Glutamatergic neuron (in vitro differentiated cells): ENCODE data around the gene IMMP2L. TPM values are rescaled to one million over a fixed set of nuclear protein-coding genes. Genes with fewer than 3 reads are reported as not detected.

Experiments
- DNase-seq: peaks from one replicate; pipeline ENCODE4 v3.0.0; 2022
- H3K27ac Mint-ChIP-seq: one replicate; pipeline ENCODE4 v1.8.0; 2020; ENCODE audit warnings: mild to moderate bottlenecking, mixed read lengths, inconsistent platforms; ENCODE audit not compliant: unreplicated experiment
- H3K27me3 Mint-ChIP-seq: one replicate; pipeline ENCODE4 v1.8.0; 2020; ENCODE audit warnings: mild to moderate bottlenecking, moderate library complexity, mixed read lengths, inconsistent platforms; ENCODE audit not compliant: unreplicated experiment
- H3K36me3 Mint-ChIP-seq: one replicate; pipeline ENCODE4 v1.8.0; 2020; ENCODE audit warnings: mild to moderate bottlenecking, mixed read lengths, inconsistent platforms; ENCODE audit not compliant: unreplicated experiment
- H3K4me1 Mint-ChIP-seq: one replicate; pipeline ENCODE4 v1.8.0; 2020; ENCODE audit warnings: mild to moderate bottlenecking, low read depth, mixed read lengths, inconsistent platforms; ENCODE audit not compliant: unreplicated experiment
- H3K4me3 Mint-ChIP-seq: one replicate; pipeline ENCODE4 v1.8.0; 2020; ENCODE audit warnings: mild to moderate bottlenecking, mixed read lengths, inconsistent platforms; ENCODE audit not compliant: unreplicated experiment
- H3K9me3 Mint-ChIP-seq: one replicate; pipeline ENCODE4 v1.8.0; 2020; ENCODE audit warnings: mild to moderate bottlenecking, moderate library complexity, mixed read lengths, inconsistent platforms; ENCODE audit not compliant: unreplicated experiment
- total RNA-seq: library from RNA; stranded (reverse); fragmentation: NEBNext Ultra II Directional; extraction: Animal tissue kit (Norgen Biotek cat#: 25700); gene quantifications from one replicate; pipeline ENCODE4 v1.2.1, GENCODE V29; 2021; ENCODE audit not compliant: unreplicated experiment
- TF ChIP-seq, protein P1 (sequence below): fragments of 200-600 bp; sonication (generic); IDR thresholded peaks from one replicate; pipeline ENCODE4 v1.5.0; 2021; ENCODE audit not compliant: partially characterized antibody, unreplicated experiment

IMMP2L gene
- total RNA-seq, 1 donor from 2014 or later = 9.6 TPM

DNA sequence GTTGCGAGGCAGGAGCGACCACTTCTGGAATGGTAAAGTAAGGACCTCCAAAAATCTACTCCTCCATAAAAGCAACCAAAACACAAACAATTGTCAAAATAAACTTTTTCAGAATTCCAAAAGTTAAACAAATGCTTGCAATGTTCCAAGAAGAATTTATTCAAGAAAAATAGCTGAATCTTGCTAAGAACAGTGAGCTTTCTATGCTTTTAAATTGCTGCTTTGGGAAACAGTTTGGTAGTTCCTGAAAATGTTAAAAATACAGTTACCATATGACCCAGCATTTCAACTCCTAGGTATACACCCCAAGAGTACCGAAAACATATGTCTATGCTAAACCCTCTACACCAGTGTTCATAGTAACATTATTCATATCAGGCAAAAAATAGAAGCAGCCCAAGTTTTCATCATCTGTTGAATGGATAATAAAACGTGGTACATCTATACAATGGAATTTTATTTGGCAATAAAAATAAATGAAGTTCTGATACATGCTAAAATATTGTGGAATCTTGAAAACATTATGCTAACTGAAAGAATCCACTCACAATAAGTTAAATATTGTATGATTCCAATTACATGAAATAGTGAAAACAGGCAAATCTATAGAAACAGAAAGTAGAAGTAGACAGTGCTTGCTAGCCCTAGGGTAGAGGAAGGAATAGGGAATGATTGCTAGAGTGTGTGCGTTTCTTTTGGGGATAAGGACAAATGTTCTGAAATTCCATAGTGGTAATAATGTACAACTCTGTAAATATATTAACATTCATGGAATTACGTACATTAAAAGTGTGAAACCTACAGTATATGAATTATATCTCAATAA is 414.4 kb downstream of the IMMP2L start:
- no peaks in the 10 kb centered on the region for H3K9me3 Mint-ChIP-seq
- H3K4me3 Mint-ChIP-seq = no peak overlapping the region
- H3K4me1 Mint-ChIP-seq = no peaks in the 10 kb centered on the region
- DNase-seq = no peak
- TF ChIP-seq, protein P1, sequence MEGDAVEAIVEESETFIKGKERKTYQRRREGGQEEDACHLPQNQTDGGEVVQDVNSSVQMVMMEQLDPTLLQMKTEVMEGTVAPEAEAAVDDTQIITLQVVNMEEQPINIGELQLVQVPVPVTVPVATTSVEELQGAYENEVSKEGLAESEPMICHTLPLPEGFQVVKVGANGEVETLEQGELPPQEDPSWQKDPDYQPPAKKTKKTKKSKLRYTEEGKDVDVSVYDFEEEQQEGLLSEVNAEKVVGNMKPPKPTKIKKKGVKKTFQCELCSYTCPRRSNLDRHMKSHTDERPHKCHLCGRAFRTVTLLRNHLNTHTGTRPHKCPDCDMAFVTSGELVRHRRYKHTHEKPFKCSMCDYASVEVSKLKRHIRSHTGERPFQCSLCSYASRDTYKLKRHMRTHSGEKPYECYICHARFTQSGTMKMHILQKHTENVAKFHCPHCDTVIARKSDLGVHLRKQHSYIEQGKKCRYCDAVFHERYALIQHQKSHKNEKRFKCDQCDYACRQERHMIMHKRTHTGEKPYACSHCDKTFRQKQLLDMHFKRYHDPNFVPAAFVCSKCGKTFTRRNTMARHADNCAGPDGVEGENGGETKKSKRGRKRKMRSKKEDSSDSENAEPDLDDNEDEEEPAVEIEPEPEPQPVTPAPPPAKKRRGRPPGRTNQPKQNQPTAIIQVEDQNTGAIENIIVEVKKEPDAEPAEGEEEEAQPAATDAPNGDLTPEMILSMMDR = no peak
- H3K27ac Mint-ChIP-seq = no peak overlapping the region
- H3K36me3 Mint-ChIP-seq = no peaks in the 10 kb centered on the region
- no peaks in the 10 kb centered on the region for H3K27me3 Mint-ChIP-seq

DNA sequence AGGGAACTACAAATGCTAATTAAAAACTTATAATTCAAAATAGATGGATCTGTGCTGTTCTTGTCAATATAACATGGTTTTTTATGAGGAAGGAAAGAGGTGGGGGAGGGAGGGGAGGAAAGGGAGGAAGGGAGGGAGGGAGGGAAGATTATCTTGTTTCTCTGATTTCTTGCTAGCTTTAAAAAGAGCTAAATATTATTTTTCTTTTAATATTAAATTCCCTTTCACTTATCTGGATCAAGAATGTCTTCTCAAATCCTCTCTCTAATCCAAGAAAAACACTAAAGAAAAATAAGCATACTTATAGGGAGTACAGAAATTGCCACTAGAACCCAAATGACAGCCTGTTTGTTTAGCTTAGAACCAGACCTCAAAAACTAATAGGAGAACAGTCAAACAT is 416.2 kb downstream of the IMMP2L start:
- H3K4me3 Mint-ChIP-seq = no peak overlapping the region
- no peaks in the 10 kb centered on the region for H3K4me1 Mint-ChIP-seq
- H3K36me3 Mint-ChIP-seq = no peaks in the 10 kb centered on the region
- TF ChIP-seq, protein P1 = no peak
- H3K9me3 Mint-ChIP-seq = no peaks in the 10 kb centered on the region
- H3K27ac Mint-ChIP-seq = no peak overlapping the region
- H3K27me3 Mint-ChIP-seq = no peaks in the 10 kb centered on the region
- no peak for DNase-seq

- no peak for DNase-seq
- no peaks in the 10 kb centered on the region for H3K36me3 Mint-ChIP-seq
- no peak overlapping the region for H3K27ac Mint-ChIP-seq
- no peaks in the 10 kb centered on the region for H3K9me3 Mint-ChIP-seq
- H3K4me3 Mint-ChIP-seq = no peak overlapping the region
- H3K4me1 Mint-ChIP-seq = no peaks in the 10 kb centered on the region
- TF ChIP-seq, protein P1 = no peak
- H3K27me3 Mint-ChIP-seq = no peaks in the 10 kb centered on the region
These were observed 416.8 kb downstream of the IMMP2L start for GRCh38 chr7:111145472-111145871.

GRCh38 chr7:111140091-111140865 is 422.0 kb downstream of the IMMP2L start:
- Mint-ChIP-seq H3K4me1 (no peaks in the 10 kb centered on the region), H3K36me3 (no peaks in the 10 kb centered on the region), H3K27me3 (no peaks in the 10 kb centered on the region), H3K27ac (no peak overlapping the region), H3K4me3 (no peak overlapping the region), H3K9me3 (no peaks in the 10 kb centered on the region)
- TF ChIP-seq, protein P1 = no peak
- no peak for DNase-seq

DNA sequence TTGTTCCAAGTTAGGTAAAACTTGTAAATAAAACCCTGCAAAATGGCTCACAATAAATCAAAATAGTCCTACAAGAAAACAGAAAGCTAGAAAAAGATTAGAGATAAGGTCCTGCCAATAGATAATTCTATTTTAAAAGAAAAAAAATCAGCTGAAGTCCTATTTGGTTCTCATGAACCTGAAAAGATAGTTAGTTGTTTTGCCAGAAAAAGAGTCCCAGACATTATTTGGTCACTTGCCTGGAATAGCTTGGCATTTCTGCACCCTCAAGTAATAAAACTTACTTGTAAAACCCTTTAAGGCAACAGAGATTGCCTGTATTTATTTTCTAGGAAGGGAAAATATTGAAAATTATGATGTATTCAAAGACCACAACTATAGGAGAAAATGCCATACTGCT is 423.7 kb downstream of the IMMP2L start:
- Mint-ChIP-seq H3K4me1 (no peaks in the 10 kb centered on the region), H3K9me3 (no peaks in the 10 kb centered on the region), H3K4me3 (no peak overlapping the region), H3K36me3 (no peaks in the 10 kb centered on the region), H3K27ac (no peak overlapping the region), H3K27me3 (no peaks in the 10 kb centered on the region)
- TF ChIP-seq, protein P1 = no peak
- DNase-seq = no peak
